GM19240 (cell line): Measurements from ENCODE around the gene FBXW5.

Experiments
- DNase-seq: peaks from one replicate; pipeline ENCODE4 v3.0.0; 2011; ENCODE audit warnings: low spot score; ENCODE audit not compliant: insufficient read length

FBXW5 gene

GRCh38 chr9:136962163-136962562 is 17.6 kb upstream of the FBXW5 start:
- DNase-seq: no peak

- no peak for DNase-seq
These were observed 16.9 kb upstream of the FBXW5 start for GRCh38 chr9:136961279-136962065.

GRCh38 chr9:136960938-136961275 is 16.4 kb upstream of the FBXW5 start:
- DNase-seq: no peak

GRCh38 chr9:136960212-136960937 is 15.8 kb upstream of the FBXW5 start:
- no peak for DNase-seq

GRCh38 chr9:136958898-136959850 is 14.6 kb upstream of the FBXW5 start:
- no peak for DNase-seq

- no peak for DNase-seq
These were observed 13.9 kb upstream of the FBXW5 start for GRCh38 chr9:136958473-136958872.

GRCh38 chr9:136957901-136958300 is 13.4 kb upstream of the FBXW5 start:
- DNase-seq: no peak

GRCh38 chr9:136957461-136957860 is 12.9 kb upstream of the FBXW5 start:
- no peak for DNase-seq

GRCh38 chr9:136956604-136957003 is 12.1 kb upstream of the FBXW5 start:
- no peak for DNase-seq

GRCh38 chr9:136955943-136956335 is 11.4 kb upstream of the FBXW5 start:
- DNase-seq: no peak

GRCh38 chr9:136955202-136955942 is 10.8 kb upstream of the FBXW5 start:
- no peak for DNase-seq

GRCh38 chr9:136954270-136955083 is 9.9 kb upstream of the FBXW5 start:
- DNase-seq: no peak

GRCh38 chr9:136953771-136954269 is 9.3 kb upstream of the FBXW5 start:
- no peak for DNase-seq

- DNase-seq: no peak
These were observed 8.6 kb upstream of the FBXW5 start for GRCh38 chr9:136952876-136953770.

- DNase-seq: no peak
These were observed 7.8 kb upstream of the FBXW5 start for GRCh38 chr9:136952321-136952850.

GRCh38 chr9:136951541-136952320 is 7.2 kb upstream of the FBXW5 start, which contains the start of gene LCN12:
Gene LCN12 (plus strand): TSS chr9:136952273. CDS start chr9:136952328, 55 bp downstream.
- no peak for DNase-seq

GRCh38 chr9:136950656-136951276 is 6.2 kb upstream of the FBXW5 start:
- DNase-seq: no peak
